ENCODE measurements around the gene TECR.

Gene TECR

GRCh38 chr19:14511229-14511593 lies 18.2 kb upstream of the TECR start:
- Histone ChIP-seq H3K27ac (ENCODE audit: low read depth, low read length) (no peak overlapping the region), H3K36me3 (ENCODE audit: control insufficient read depth, insufficient read depth, low read length) (peaks cover 23% of the 10 kb centered on the region), H3K27me3 (ENCODE audit: control insufficient read depth, insufficient read depth, low read length) (no peaks in the 10 kb centered on the region), H3K4me1 (ENCODE audit: control insufficient read depth, insufficient read depth, low read length) (peaks cover 3% of the 10 kb centered on the region; the same call in 1 of the 2 replicates), H3K4me3 (ENCODE audit: low read depth, low read length) (no peak overlapping the region), H3K9ac (ENCODE audit: low read length) (no peak overlapping the region), H3K9me3 (ENCODE audit: control insufficient read depth, insufficient read depth, low read depth, low read length) (no peaks in the 10 kb centered on the region)

- Histone ChIP-seq H3K36me3 (ENCODE audit: control insufficient read depth, insufficient read depth, low read length) (peaks cover 29% of the 10 kb centered on the region), H3K9ac (ENCODE audit: low read length) (no peak overlapping the region), H3K27me3 (ENCODE audit: control insufficient read depth, insufficient read depth, low read length) (no peaks in the 10 kb centered on the region), H3K4me1 (ENCODE audit: control insufficient read depth, insufficient read depth, low read length) (peaks cover 8% of the 10 kb centered on the region; the same call in 1 of the 2 replicates), H3K9me3 (ENCODE audit: control insufficient read depth, insufficient read depth, low read depth, low read length) (no peaks in the 10 kb centered on the region), H3K4me3 (ENCODE audit: low read depth, low read length) (no peak overlapping the region), H3K27ac (ENCODE audit: low read depth, low read length) (no peak overlapping the region)
Observed at GRCh38 chr19:14512406-14512961, 16.9 kb upstream of the TECR start.

- no peak overlapping the region for H3K9ac ChIP-seq (ENCODE audit: low read length)
- no peak overlapping the region for H3K4me3 ChIP-seq (ENCODE audit: low read depth, low read length)
- H3K27ac ChIP-seq (ENCODE audit: low read depth, low read length): no peak overlapping the region
- H3K36me3 ChIP-seq (ENCODE audit: control insufficient read depth, insufficient read depth, low read length): peaks cover 29% of the 10 kb centered on the region
- peaks cover 8% of the 10 kb centered on the region; the same call in 1 of the 2 replicates for H3K4me1 ChIP-seq (ENCODE audit: control insufficient read depth, insufficient read depth, low read length)
- no peaks in the 10 kb centered on the region for H3K27me3 ChIP-seq (ENCODE audit: control insufficient read depth, insufficient read depth, low read length)
- H3K9me3 ChIP-seq (ENCODE audit: control insufficient read depth, insufficient read depth, low read depth, low read length): no peaks in the 10 kb centered on the region
Observed at GRCh38 chr19:14514215-14514863, 15.1 kb upstream of the TECR start.

- H3K9me3 ChIP-seq (ENCODE audit: control insufficient read depth, insufficient read depth, low read depth, low read length): no peaks in the 10 kb centered on the region
- no peaks in the 10 kb centered on the region for H3K27me3 ChIP-seq (ENCODE audit: control insufficient read depth, insufficient read depth, low read length)
- H3K36me3 ChIP-seq (ENCODE audit: control insufficient read depth, insufficient read depth, low read length): peaks cover 29% of the 10 kb centered on the region
- no peak overlapping the region for H3K9ac ChIP-seq (ENCODE audit: low read length)
- no peak overlapping the region for H3K27ac ChIP-seq (ENCODE audit: low read depth, low read length)
- peaks cover 18% of the 10 kb centered on the region for H3K4me1 ChIP-seq (ENCODE audit: control insufficient read depth, insufficient read depth, low read length)
- H3K4me3 ChIP-seq (ENCODE audit: low read depth, low read length): peak overlapping the region; percentile 100; the same call in 1 of the 2 replicates
Observed at GRCh38 chr19:14515501-14516047, 13.8 kb upstream of the TECR start.

GRCh38 chr19:14516048-14516534 lies 13.3 kb upstream of the TECR start:
- Histone ChIP-seq H3K4me3 (ENCODE audit: low read depth, low read length) (peak overlapping the region; percentile 100), H3K36me3 (ENCODE audit: control insufficient read depth, insufficient read depth, low read length) (peaks cover 29% of the 10 kb centered on the region), H3K27ac (ENCODE audit: low read depth, low read length) (no peak overlapping the region), H3K4me1 (ENCODE audit: control insufficient read depth, insufficient read depth, low read length) (peaks cover 18% of the 10 kb centered on the region), H3K9ac (ENCODE audit: low read length) (no peak overlapping the region), H3K27me3 (ENCODE audit: control insufficient read depth, insufficient read depth, low read length) (no peaks in the 10 kb centered on the region), H3K9me3 (ENCODE audit: control insufficient read depth, insufficient read depth, low read depth, low read length) (no peaks in the 10 kb centered on the region)

- H3K4me1 ChIP-seq (ENCODE audit: control insufficient read depth, insufficient read depth, low read length): peaks cover 18% of the 10 kb centered on the region
- H3K9me3 ChIP-seq (ENCODE audit: control insufficient read depth, insufficient read depth, low read depth, low read length): no peaks in the 10 kb centered on the region
- H3K9ac ChIP-seq (ENCODE audit: low read length): peak overlapping the region; percentile 68
- H3K4me3 ChIP-seq (ENCODE audit: low read depth, low read length): peak overlapping the region; percentile 100
- no peak overlapping the region; the same call in 1 of the 2 replicates for H3K27ac ChIP-seq (ENCODE audit: low read depth, low read length)
- H3K27me3 ChIP-seq (ENCODE audit: control insufficient read depth, insufficient read depth, low read length): no peaks in the 10 kb centered on the region
- peaks cover 29% of the 10 kb centered on the region for H3K36me3 ChIP-seq (ENCODE audit: control insufficient read depth, insufficient read depth, low read length)
Observed at GRCh38 chr19:14516746-14517438, 12.5 kb upstream of the TECR start.

- Histone ChIP-seq H3K27me3 (ENCODE audit: control insufficient read depth, insufficient read depth, low read length) (no peaks in the 10 kb centered on the region), H3K27ac (ENCODE audit: low read depth, low read length) (no peak overlapping the region; the same call in 1 of the 2 replicates), H3K9me3 (ENCODE audit: control insufficient read depth, insufficient read depth, low read depth, low read length) (no peaks in the 10 kb centered on the region), H3K4me1 (ENCODE audit: control insufficient read depth, insufficient read depth, low read length) (peaks cover 18% of the 10 kb centered on the region), H3K4me3 (ENCODE audit: low read depth, low read length) (peak overlapping the region; percentile 100), H3K9ac (ENCODE audit: low read length) (peak overlapping the region; percentile 68), H3K36me3 (ENCODE audit: control insufficient read depth, insufficient read depth, low read length) (peaks cover 29% of the 10 kb centered on the region)
Observed at GRCh38 chr19:14517446-14517839, 12.0 kb upstream of the TECR start.

- no peaks in the 10 kb centered on the region for H3K27me3 ChIP-seq (ENCODE audit: control insufficient read depth, insufficient read depth, low read length)
- no peaks in the 10 kb centered on the region for H3K9me3 ChIP-seq (ENCODE audit: control insufficient read depth, insufficient read depth, low read depth, low read length)
- peaks cover 29% of the 10 kb centered on the region for H3K36me3 ChIP-seq (ENCODE audit: control insufficient read depth, insufficient read depth, low read length)
- peak within 1 kb of the TSS; percentile 100 for H3K4me3 ChIP-seq (ENCODE audit: low read depth, low read length)
- peaks cover 18% of the 10 kb centered on the region for H3K4me1 ChIP-seq (ENCODE audit: control insufficient read depth, insufficient read depth, low read length)
- H3K9ac ChIP-seq (ENCODE audit: low read length): peak within 1 kb of the TSS; percentile 97
- peak within 1 kb of the TSS; percentile 93 for H3K27ac ChIP-seq (ENCODE audit: low read depth, low read length)
Observed at GRCh38 chr19:14517840-14518505, 11.4 kb upstream of the TECR start, which contains the start of gene DNAJB1. DNAJB1 (minus strand) TSS chr19:14518397; CDS start chr19:14518349, 48 bp downstream.

- H3K27me3 ChIP-seq (ENCODE audit: control insufficient read depth, insufficient read depth, low read length): no peaks in the 10 kb centered on the region
Observed at GRCh38 chr19:14519245-14519859, 10.0 kb upstream of the TECR start.

GRCh38 chr19:14519860-14520407 lies 9.5 kb upstream of the TECR start:
- Histone ChIP-seq H3K4me1 (ENCODE audit: control insufficient read depth, insufficient read depth, low read length) (peaks cover 18% of the 10 kb centered on the region), H3K27ac (ENCODE audit: low read depth, low read length) (peak overlapping the region; percentile 74; the same call in 1 of the 2 replicates), H3K9ac (ENCODE audit: low read length) (peak overlapping the region; percentile 46)

More at GRCh38 chr19:14519245-14519859, 10.0 kb upstream of the TECR start:
- no peak overlapping the region; the same call in 1 of the 2 replicates for H3K4me3 ChIP-seq (ENCODE audit: low read depth, low read length)
- H3K9ac ChIP-seq (ENCODE audit: low read length): peak overlapping the region; percentile 46
- peak overlapping the region; percentile 74; the same call in 1 of the 2 replicates for H3K27ac ChIP-seq (ENCODE audit: low read depth, low read length)
- H3K4me1 ChIP-seq (ENCODE audit: control insufficient read depth, insufficient read depth, low read length): peaks cover 18% of the 10 kb centered on the region
- H3K36me3 ChIP-seq (ENCODE audit: control insufficient read depth, insufficient read depth, low read length): peaks cover 24% of the 10 kb centered on the region
- no peaks in the 10 kb centered on the region for H3K9me3 ChIP-seq (ENCODE audit: control insufficient read depth, insufficient read depth, low read depth, low read length)

More at GRCh38 chr19:14519860-14520407, 9.5 kb upstream of the TECR start:
- Histone ChIP-seq H3K4me3 (ENCODE audit: low read depth, low read length) (no peak overlapping the region), H3K36me3 (ENCODE audit: control insufficient read depth, insufficient read depth, low read length) (peaks cover 18% of the 10 kb centered on the region), H3K9me3 (ENCODE audit: control insufficient read depth, insufficient read depth, low read depth, low read length) (no peaks in the 10 kb centered on the region), H3K27me3 (ENCODE audit: control insufficient read depth, insufficient read depth, low read length) (no peaks in the 10 kb centered on the region)

All from HUES6 (cell line).